ENCODE measurements around the gene RRP1B. TPM values are rescaled to one million over a fixed set of nuclear protein-coding genes. Genes with fewer than 3 reads are reported as not detected.
"Not testable (repeated sequence)": the region's sequence is repeated elsewhere in the genome, so short reads cannot be mapped to it uniquely, and the experiment has no call there.

Gene RRP1B
- total RNA-seq, 4 donors from 2014 or later, result 13.3 to 23.4 (median 22.5) TPM

GRCh38 chr21:43712268-43712942 is 53.0 kb downstream of the RRP1B start:
- H3K27me3 ChIP-seq, result no peaks in the 10 kb centered on the region
- intact Hi-C loops (cut with DNase I), result no loop called here
- 42 to 47% methylated on average over 12 to 13 of the region's 13 CpGs for WGBS, 2 donors
- peak overlapping the region; percentile 74 to 91 (median 86) for H3K27ac ChIP-seq
- peaks cover 0 to 29% (median 4%) of the 10 kb centered on the region in 3 donors for H3K4me1 ChIP-seq
- H3K4me3 ChIP-seq, result peak overlapping the region in 3 of 4 donors; percentile 28 to 44 (median 29)
- no peaks in the 10 kb centered on the region for H3K36me3 ChIP-seq
- H3K9me3 ChIP-seq, result no peaks in the 10 kb centered on the region
- TF ChIP-seq POLR2A (IDR thresholded peaks at IDR 0.05) (no peak), CTCF (IDR thresholded peaks at IDR 0.05) (no peak)
- DNase-seq, result no peak

DNA sequence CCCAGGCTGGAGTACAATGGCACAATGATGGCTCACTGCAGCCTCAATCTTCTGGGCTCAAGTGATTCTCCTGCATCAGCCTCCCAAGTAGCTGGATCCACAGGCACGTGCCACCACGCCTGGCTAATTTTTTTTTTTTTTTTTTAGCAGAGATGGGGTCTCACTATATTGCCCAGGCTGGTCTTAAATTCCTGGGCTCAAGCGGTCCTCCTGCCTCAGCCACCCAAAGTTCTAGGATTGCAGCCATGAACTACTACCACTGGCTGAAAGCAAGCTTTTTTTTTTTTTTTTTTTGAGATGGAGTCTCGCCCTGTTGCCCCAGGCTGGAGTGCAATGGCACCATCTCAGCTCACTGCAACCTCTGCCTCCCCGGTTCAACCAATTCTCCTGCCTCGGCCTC is 53.8 kb downstream of the RRP1B start:
- H3K36me3 ChIP-seq; H3K4me3 ChIP-seq; H3K27me3 ChIP-seq; intact Hi-C loops (cut with DNase I); DNase-seq; H3K9me3 ChIP-seq: not testable (repeated sequence)
- WGBS, 2 donors, result 80 to 89% methylated on average over 5 to 6 of the region's 6 CpGs
- peaks cover 2 to 35% (median 5%) of the 10 kb centered on the region in 3 donors for H3K4me1 ChIP-seq
- peak overlapping the region in 3 of 4 donors; percentile 74 to 91 (median 89) for H3K27ac ChIP-seq

DNA sequence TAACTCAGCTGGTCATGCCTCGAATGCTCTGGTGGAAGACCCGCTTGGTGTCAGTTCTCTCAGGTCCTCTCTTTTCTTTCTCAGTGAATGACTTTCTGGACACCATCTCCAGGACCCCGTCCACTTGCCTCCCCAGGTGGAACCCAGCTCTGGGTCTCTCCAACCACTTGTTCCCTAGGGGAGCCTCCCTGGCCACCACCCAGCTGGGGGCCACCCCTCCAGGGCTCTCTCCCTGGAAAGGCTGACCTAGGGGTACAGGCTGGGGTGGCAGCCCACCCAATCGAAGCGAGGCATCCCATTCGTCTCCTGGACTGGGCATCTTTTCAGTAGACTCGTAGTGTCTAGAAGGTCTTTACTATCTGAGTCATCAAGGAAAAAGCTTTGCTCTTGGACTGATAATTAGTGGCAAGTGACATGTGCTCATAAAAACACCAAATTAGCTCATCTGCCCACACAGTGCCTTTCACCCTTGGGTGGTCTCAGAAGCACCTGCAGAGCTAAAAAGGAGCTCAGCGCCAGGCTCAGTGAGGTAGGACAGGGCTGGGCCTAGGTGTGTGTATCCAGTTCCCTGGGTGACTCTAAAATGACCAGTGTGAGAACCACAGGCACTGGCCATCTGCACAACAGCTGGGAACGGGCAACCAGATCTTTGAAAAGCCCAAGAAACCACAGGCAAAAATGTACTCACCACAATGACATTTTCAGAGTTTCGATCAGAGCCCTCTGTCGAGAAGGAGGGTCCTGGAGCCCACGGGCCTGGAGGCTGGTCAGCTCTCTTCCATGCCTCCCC is 57.2 kb downstream of the RRP1B start:
- Histone ChIP-seq H3K27ac (peak overlapping the region in 1 of 4 donors; percentile 47), H3K27me3 (no peaks in the 10 kb centered on the region), H3K36me3 (no peaks in the 10 kb centered on the region), H3K9me3 (no peaks in the 10 kb centered on the region), H3K4me3 (no peak overlapping the region), H3K4me1 (peaks cover 22 to 55% (median 25%) of the 10 kb centered on the region in 3 donors)
- intact Hi-C loops (cut with DNase I), result no loop called here
- no peak for DNase-seq
- TF ChIP-seq CTCF (IDR thresholded peaks at IDR 0.05) (no peak), POLR2A (IDR thresholded peaks at IDR 0.05) (no peak)
- WGBS, 2 donors, result 69 to 70% methylated on average over 6 to 11 of the region's 12 CpGs

DNA sequence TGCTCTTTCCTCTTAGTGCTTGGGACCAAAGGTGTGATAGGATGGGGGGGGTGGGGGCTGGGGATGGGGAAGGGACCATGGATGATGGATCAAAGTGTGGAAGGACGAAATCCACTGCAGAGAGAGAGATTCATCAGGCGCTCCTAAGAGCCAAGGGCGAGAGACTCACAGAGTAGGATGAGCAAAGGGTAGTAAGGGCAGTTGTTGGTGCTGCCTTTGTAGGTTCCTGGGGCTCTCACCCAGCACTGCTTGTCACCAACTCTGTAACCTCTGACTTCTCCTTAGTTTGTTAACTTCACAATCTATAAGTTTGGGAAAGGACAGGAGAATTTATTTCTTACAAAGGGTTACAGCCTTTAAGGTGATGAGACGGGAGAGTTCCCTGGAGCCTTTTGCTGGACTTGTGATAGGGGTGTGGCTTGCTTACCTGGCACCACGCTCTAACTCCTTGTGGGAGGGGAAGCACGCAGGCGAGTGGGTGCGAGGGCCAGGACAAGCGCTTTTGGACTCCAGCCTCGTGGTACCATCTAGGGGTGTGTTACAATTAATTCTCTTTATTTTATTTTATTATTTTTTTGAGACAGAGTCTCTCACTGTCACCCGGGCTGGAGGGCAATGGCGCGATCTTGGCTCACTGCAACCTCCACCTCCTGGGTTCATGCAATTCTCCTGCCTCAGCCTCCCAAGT is 58.0 kb downstream of the RRP1B start:
- H3K27me3 ChIP-seq, result no peaks in the 10 kb centered on the region
- 72% methylated on average over 13 of the region's 13 CpGs for WGBS, 2 donors
- DNase-seq, result no peak
- H3K36me3 ChIP-seq, result no peaks in the 10 kb centered on the region
- intact Hi-C loops (cut with DNase I), result no loop called here
- H3K27ac ChIP-seq, result peak overlapping the region in 2 of 4 donors; percentile 29 to 47
- no peak overlapping the region for H3K4me3 ChIP-seq
- no peaks in the 10 kb centered on the region for H3K9me3 ChIP-seq
- TF ChIP-seq POLR2A (IDR thresholded peaks at IDR 0.05) (no peak), CTCF (IDR thresholded peaks at IDR 0.05) (no peak)
- peaks cover 30 to 55% (median 30%) of the 10 kb centered on the region in 3 donors for H3K4me1 ChIP-seq

DNA sequence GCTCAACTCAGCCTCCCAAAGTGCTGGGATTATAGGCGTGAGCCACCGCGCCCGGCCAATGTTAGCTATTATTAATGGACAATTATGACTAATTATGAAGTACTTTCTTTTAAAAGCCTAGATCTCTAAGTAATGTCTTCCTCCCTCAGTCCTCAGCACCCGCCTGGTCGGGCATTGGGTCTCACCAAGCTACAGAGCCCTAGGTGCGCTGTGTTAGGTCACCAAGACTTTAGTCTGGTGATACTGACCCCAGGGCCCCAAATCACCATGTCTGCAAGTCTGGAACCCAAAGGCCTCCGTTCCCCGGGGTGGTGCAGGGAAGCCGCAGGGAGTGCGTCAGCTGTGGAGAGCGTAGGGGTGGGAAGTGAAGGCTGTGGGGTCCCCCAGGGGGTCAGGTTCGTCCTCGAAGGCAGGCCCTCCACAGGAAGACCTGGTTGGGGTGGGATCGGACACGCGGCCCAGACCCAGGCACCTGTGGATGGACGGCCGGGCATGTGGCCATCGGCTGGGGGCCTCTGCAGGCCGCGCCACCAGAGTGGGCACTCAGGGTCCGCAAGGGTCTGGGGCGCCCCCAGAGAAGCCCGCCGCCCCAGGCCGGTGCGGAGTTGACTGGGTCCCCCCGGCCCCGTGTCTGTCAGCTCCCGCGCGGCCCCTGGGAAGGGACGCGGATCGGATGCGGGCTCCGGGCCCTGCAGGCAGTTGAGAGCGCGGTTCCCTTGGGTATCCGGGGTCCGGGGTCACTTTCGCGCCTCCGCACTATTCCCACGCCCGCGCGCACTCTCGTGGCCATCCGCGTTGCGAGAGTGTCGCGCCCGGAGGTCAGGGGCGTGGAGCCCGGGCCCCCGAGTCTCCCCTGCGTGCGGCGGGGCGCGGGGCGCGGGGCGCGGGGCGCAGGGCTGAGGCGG is 58.9 kb downstream of the RRP1B start:
- no peak for TF ChIP-seq CTCF (IDR thresholded peaks at IDR 0.05)
- TF ChIP-seq POLR2A (IDR thresholded peaks at IDR 0.05), result no peak
- intact Hi-C loops (cut with DNase I), result no loop called here
- peak overlapping the region; percentile 69 to 96 (median 90) for H3K4me3 ChIP-seq
- H3K27ac ChIP-seq, result peak overlapping the region; percentile 74 to 96 (median 94)
- H3K9me3 ChIP-seq, result no peaks in the 10 kb centered on the region
- H3K27me3 ChIP-seq, result no peaks in the 10 kb centered on the region
- H3K36me3 ChIP-seq, result peaks cover 0 to 2% (median 0%) of the 10 kb centered on the region in 3 donors
- peaks cover 32 to 50% (median 33%) of the 10 kb centered on the region in 3 donors for H3K4me1 ChIP-seq
- WGBS, 2 donors, result 60 to 74% methylated on average over 15 to 17 of the region's 70 CpGs
- no peak for DNase-seq

Measured in esophagus squamous epithelium (tissue), 5 donors.